Subcutaneous adipose tissue (tissue), 4 donors: ENCODE results near the gene SLC28A3. TPM values are rescaled to one million over a fixed set of nuclear protein-coding genes. Genes with fewer than 3 reads are reported as not detected.

Experiments
- total RNA-seq, 4 donors: library from RNA; depleted of rRNA; stranded (reverse); fragments of >200 nt; gene quantifications; one replicate each; pipeline ENCODE4 v1.1.0, GENCODE V29; 2016
- TF ChIP-seq, protein P1 (sequence below): fragments of 450-650 bp; IDR thresholded peaks from one replicate; pipeline ENCODE4 v1.5.1; 2016; ENCODE audit warnings: low read depth, mild to moderate bottlenecking, control low read depth, antibody characterized with exemption, moderate library complexity

The SLC28A3 gene
- total RNA-seq, 4 donors from 2014 or later = 0.16 to 3.2 (median 0.22) TPM; not detected in 1

DNA sequence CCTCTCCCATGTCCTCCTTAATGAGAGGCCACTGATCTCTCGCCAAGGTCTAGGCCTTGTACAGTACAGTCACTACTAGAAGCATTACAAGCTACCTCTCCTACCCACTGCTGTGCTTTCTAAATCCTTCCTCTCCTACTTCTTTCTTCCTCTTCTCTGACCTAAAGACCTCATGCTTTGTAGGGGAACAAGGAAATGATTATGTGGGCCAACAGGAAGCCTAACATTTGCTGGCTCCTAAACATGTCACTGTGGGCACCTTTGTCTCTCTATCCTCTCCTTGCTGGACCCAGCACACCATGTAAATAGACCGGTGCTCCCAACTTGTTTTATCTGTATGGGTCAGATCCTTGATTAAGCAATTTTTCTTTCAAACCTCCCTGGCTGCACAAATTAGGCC lies 16.7 kb downstream of the SLC28A3 start:
- TF ChIP-seq, protein P1, sequence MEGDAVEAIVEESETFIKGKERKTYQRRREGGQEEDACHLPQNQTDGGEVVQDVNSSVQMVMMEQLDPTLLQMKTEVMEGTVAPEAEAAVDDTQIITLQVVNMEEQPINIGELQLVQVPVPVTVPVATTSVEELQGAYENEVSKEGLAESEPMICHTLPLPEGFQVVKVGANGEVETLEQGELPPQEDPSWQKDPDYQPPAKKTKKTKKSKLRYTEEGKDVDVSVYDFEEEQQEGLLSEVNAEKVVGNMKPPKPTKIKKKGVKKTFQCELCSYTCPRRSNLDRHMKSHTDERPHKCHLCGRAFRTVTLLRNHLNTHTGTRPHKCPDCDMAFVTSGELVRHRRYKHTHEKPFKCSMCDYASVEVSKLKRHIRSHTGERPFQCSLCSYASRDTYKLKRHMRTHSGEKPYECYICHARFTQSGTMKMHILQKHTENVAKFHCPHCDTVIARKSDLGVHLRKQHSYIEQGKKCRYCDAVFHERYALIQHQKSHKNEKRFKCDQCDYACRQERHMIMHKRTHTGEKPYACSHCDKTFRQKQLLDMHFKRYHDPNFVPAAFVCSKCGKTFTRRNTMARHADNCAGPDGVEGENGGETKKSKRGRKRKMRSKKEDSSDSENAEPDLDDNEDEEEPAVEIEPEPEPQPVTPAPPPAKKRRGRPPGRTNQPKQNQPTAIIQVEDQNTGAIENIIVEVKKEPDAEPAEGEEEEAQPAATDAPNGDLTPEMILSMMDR = no peak

DNA sequence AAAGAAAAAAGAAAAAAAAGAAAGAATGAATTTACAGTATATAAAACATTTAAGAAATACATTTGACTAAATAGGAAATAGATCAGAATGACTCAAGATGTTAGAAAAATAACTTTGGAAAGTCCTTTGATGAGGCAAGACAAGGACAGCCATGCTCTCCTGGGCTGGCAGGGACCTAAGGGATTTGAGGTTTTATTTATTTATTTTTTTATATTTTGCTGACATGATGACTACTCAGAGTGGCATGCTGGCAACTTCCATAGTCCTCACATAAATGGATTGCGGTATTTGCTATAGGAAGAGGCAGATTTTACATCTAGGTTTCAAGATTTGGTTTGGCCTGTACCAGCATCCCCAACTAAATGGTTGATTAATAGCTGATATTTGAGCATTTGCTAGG lies 17.7 kb downstream of the SLC28A3 start:
- TF ChIP-seq, protein P1 = no peak

DNA sequence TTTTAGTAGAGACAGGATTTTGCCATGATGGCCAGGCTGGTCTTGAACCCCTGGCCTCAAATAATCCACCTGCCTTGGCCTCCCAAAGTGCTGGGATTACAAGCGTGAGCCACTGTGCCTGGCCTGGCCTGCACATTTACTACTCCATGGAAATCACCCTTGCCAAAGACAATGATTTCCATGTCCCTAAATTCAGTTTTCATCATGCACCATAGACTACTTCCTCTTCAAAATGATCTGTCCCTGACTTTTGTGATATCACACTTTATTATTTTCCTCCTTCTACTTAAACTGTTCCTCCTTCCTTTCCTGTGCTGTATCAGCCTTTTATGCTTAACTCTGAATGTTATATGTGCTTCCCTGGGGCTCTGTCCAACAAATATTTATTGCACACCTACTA lies 20.3 kb downstream of the SLC28A3 start:
- TF ChIP-seq, protein P1 = no peak

DNA sequence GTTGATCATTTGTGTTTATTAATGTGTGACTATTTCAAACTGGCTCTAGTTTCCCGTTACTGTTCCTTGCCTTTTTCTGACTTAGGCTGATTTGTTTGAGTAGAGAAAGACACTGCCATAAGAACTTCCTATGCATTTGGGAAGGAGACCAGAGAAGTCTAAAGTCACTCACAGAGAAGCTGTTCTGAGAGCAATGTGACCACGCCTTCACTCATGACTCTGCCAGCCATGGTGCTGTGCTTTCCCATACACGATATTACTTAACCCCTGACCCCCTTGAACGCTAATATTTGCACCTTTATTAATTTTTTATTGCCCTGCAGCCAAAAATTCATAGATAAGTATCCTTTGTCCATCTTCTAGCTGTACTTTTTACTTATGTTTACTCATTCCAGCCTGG lies 20.9 kb downstream of the SLC28A3 start:
- TF ChIP-seq, protein P1 = no peak

DNA sequence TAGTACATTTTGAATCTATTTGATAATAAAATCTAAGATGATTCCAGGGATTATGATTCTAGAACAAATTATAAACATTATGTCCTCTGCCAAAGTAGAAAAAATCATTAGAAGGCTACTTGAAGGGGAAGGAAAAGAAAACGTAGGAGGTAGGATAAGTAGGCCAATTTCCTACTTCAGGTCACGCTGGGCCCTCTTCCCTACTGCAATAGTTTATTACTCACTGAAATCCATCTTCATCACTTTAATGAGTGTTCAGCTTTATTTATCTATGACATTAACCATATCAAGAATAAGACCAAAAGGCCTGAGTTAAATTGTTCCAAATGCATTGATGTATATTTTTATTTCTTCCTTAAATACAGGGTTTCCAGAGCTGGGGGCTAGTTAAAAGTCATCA lies 21.6 kb downstream of the SLC28A3 start:
- TF ChIP-seq, protein P1 = no peak

DNA sequence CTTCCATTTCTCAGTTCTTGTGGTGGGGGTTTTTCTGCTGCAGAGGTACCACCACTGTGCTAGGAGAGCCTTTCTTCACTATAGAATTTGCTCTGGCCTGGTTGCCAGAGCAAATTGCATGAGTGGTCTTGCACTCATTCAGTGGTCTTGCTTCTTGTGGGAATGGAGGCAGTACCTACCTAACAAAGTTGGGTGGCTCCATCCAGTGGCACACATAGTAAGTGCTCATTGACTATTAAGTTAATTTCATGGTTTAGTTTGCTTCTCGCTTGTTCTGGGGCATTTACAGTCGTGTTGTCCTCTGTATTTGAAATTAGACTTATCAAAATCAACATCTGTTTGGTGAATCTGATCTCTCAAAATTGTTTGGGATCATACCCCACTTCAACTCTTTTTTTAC lies 23.0 kb downstream of the SLC28A3 start:
- TF ChIP-seq, protein P1 = no peak

DNA sequence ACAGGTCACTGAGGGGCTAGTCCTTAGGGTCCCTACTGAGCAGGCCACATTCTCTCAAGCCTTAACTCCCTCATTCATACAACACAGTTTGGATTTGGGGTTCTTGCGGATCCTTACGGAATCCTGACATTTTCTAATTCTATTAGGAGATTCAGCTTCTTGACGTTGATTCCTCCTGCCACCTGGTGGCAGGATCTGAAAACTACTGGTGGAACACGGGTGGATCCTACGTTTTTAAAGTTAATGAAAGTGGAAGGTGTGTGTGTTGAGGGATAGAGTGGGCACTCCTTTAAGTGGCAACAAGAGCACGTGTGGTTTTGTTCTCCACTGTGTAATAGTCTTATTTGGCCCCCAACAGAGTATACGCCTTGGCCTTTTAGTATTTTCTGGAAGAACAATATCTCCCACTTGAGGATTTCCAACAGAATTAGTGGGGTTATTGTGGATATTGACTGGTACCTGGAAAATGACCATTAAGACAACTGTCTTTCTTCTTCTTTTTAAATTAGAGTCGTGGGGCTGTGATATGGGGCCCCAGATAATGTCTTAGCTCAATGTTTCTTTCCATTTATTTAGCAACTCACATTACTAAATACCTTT lies 25.2 kb downstream of the SLC28A3 start:
- TF ChIP-seq, protein P1 = no peak
